K562 (cell line): ENCODE data around the gene SESN3. TPM values are rescaled to one million over a fixed set of nuclear protein-coding genes. Genes with fewer than 3 reads are reported as not detected.

Experiments
- ATAC-seq: fragments of 200-7000 bp; cut with Tn5 transposase; 3 replicates; pipeline ENCODE4 v1.9.1; 2020; ENCODE audit warnings: moderate library complexity
- BruUV-seq: library from RNA; stranded (reverse); fragments of 400-500 nt; replicated peaks from 2 replicates; lab custom pipeline; 2021; lab: Mats Ljungman, UMichigan
- CTCF ChIA-PET: fragments of 300-600 bp; formaldehyde crosslinking; extraction: SDS; loops from one replicate; lab custom pipeline; 2021; ENCODE audit warnings: low intra/inter-chr PET ratio; lab: Yijun Ruan, JAX
- POLR2A ChIA-PET: fragments of 300-600, 350-650 bp; sonication (Branson Sonifier 250); formaldehyde crosslinking; extraction: SDS; loops from one replicate; lab custom pipeline; 2021; ENCODE audit warnings: antibody characterized with exemption, inconsistent platforms; lab: Yijun Ruan, JAX
- DNase-seq, 4 experiments: peaks; one replicate each; pipeline versions ENCODE4 v3.0.0 to v3.0.0-alpha.2; 2011 to 2018; ENCODE audit warnings: low spot score in 3 of 4, mixed read lengths in 3 of 4; ENCODE audit errors: extremely low read depth in 1 of 4
- FAIRE-seq: peaks from 2 replicates; lab custom pipeline; 2011; peaks lifted over from hg19 to GRCh38; lab: Jason Lieb, UNC
- H2AFZ ChIP-seq: 2 replicates; pipeline ENCODE4 v1.6.0; 2011; ENCODE audit warnings: low read depth, low read length, control low read depth, inconsistent platforms
- H3K27ac ChIP-seq: fragments of 200-600 bp; 3 replicates; pipeline ENCODE4 v1.8.0; 2011; ENCODE audit warnings: low read depth, mild to moderate bottlenecking, control low read depth, inconsistent platforms, low read length, moderate library complexity, mixed read lengths; ENCODE audit errors: extremely low read depth
- H3K27me3 ChIP-seq, 2 experiments: fragments of 300-600 bp in 1 of 2; 2 replicates in 1 of 2; 3 replicates in 1 of 2; pipeline versions ENCODE4 v1.6.0 to v1.8.0; 2011; ENCODE audit warnings: inconsistent platforms in 2 of 2, low read length in 2 of 2, mild to moderate bottlenecking in 1 of 2, mixed read lengths in 1 of 2, moderate library complexity in 1 of 2; ENCODE audit not compliant: control insufficient read depth in 2 of 2, insufficient read depth in 2 of 2
- H3K36me3 ChIP-seq: fragments of 300-600 bp; 3 replicates; pipeline ENCODE4 v1.8.0; 2011; ENCODE audit warnings: mild to moderate bottlenecking, low read length, inconsistent platforms; ENCODE audit not compliant: control insufficient read depth, insufficient read depth
- H3K4me1 ChIP-seq, 2 experiments: fragments of 200-600 bp in 1 of 2; replicated peaks in 1 of 2; 2 replicates in 1 of 2; 3 replicates in 1 of 2; pipeline versions ENCODE4 v1.5.1 to v1.8.0; 2011; ENCODE audit warnings: inconsistent platforms in 2 of 2, low read length in 2 of 2, mild to moderate bottlenecking in 1 of 2, mixed read lengths in 1 of 2, moderate library complexity in 1 of 2; ENCODE audit not compliant: control insufficient read depth in 2 of 2, insufficient read depth in 2 of 2
- H3K4me2 ChIP-seq: 2 replicates; pipeline ENCODE4 v1.6.1; 2011; ENCODE audit warnings: low read length, control low read depth, inconsistent platforms, mixed read lengths; ENCODE audit not compliant: insufficient read depth
- H3K4me3 ChIP-seq: fragments of 200-600 bp; sonication (generic), shearing (Covaris generic); 2 replicates; pipeline ENCODE4 v1.5.1; 2016; ENCODE audit warnings: control low read depth, inconsistent platforms
- H3K79me2 ChIP-seq: fragments of 200-600 bp; 3 replicates; pipeline ENCODE4 v1.8.0; 2011; ENCODE audit warnings: low read length, inconsistent platforms; ENCODE audit not compliant: control insufficient read depth, insufficient read depth
- H3K9ac ChIP-seq, 2 experiments: 2 replicates each; pipeline versions ENCODE4 v1.6.0 to v1.6.1; 2011; ENCODE audit warnings: low read depth in 2 of 2, low read length in 2 of 2, control low read depth in 1 of 2, inconsistent platforms in 1 of 2, mild to moderate bottlenecking in 1 of 2, mixed read lengths in 1 of 2; ENCODE audit not compliant: insufficient read depth in 1 of 2
- H3K9me1 ChIP-seq: one replicate; pipeline ENCODE4 v1.6.0; 2011; ENCODE audit warnings: inconsistent platforms, mild to moderate bottlenecking, low read length, moderate library complexity; ENCODE audit not compliant: control insufficient read depth, insufficient read depth
- H3K9me3 ChIP-seq: replicated peaks from 2 replicates; pipeline ENCODE4 v1.5.1; 2011; ENCODE audit warnings: low read depth, low read length, inconsistent platforms; ENCODE audit not compliant: control insufficient read depth, insufficient read depth
- H4K20me1 ChIP-seq: replicated peaks from 2 replicates; pipeline ENCODE4 v1.6.1; 2011; ENCODE audit warnings: low read length, inconsistent platforms, mixed read lengths; ENCODE audit not compliant: control insufficient read depth, insufficient read depth
- CEBPB ChIP-seq: fragments of 450-650 bp; IDR thresholded peaks from 2 replicates; pipeline ENCODE4 v1.6.1; 2016; ENCODE audit warnings: missing genetic modification characterization, missing compliant biosample characterization
- CEBPG ChIP-seq, 3 experiments: fragments of 200-800 bp in 1 of 3; sonication (Bioruptor generic) in 1 of 3; sonication (generic) in 1 of 3; formaldehyde crosslinking in 1 of 3; IDR thresholded peaks in 2 of 3; conservative IDR thresholded peaks in 1 of 3; 2 replicates each; pipeline versions ENCODE4 v1.6.1 to v1.8.0; 2016 to 2022; ENCODE audit warnings: missing compliant biosample characterization in 2 of 3, missing genetic modification characterization in 2 of 3, mild to moderate bottlenecking in 1 of 3, missing genetic modification reagents in 1 of 3
- ELF2 ChIP-seq: fragments of 250-450 bp; sonication (Bioruptor Pico); IDR thresholded peaks from 2 replicates; pipeline ENCODE4 v1.5.0; 2021; ENCODE audit warnings: mild to moderate bottlenecking
- GTF3C2 ChIP-seq: IDR thresholded peaks from 3 replicates; pipeline ENCODE4 v1.6.1; 2011; ENCODE audit warnings: borderline replicate concordance, mild to moderate bottlenecking, moderate library complexity; ENCODE audit not compliant: insufficient read length; ENCODE audit errors: extremely low read depth
- PATZ1 ChIP-seq: fragments of 250-450 bp; sonication (Bioruptor Pico); IDR thresholded peaks from 2 replicates; pipeline ENCODE4 v1.5.0; 2020; ENCODE audit warnings: mild to moderate bottlenecking, borderline replicate concordance
- YY1 ChIP-seq, 3 experiments: IDR thresholded peaks; 2 replicates each; pipeline ENCODE4 v1.6.1; 2011; ENCODE audit warnings: low read length in 2 of 3, mild to moderate bottlenecking in 2 of 3, moderate library complexity in 2 of 3, borderline replicate concordance in 1 of 3, control low read depth in 1 of 3, low read depth in 1 of 3; ENCODE audit not compliant: insufficient read depth in 3 of 3, insufficient replicate concordance in 2 of 3, control insufficient read depth in 1 of 3, insufficient read length in 1 of 3; ENCODE audit errors: extremely low read depth in 1 of 3
- ZBTB7A ChIP-seq: IDR thresholded peaks from 2 replicates; pipeline ENCODE4 v1.6.1; 2011; ENCODE audit warnings: low read depth, mild to moderate bottlenecking, low read length, moderate library complexity, borderline replicate concordance; ENCODE audit not compliant: control insufficient read depth
- WGBS: fragments of 100-300 bp; shearing (Covaris generic); methylation state at CpG from one replicate; pipeline ENCODE4 v1.1.6; 2016; ENCODE audit warnings: low coverage, mixed read lengths; ENCODE audit not compliant: insufficient coverage; ENCODE audit errors: missing lambda C conversion rate; 5-methylcytosine and 5-hydroxymethylcytosine counted together
- in situ Hi-C: fragments of 300-500 bp; cut with MboI; formaldehyde crosslinking; loops from 4 replicates; pipeline ENCODE4 v1.15.0; 2018; ENCODE audit warnings: inconsistent platforms, mixed read lengths
- intact Hi-C: fragments of 100-400 bp; cut with micrococcal nuclease; formaldehyde crosslinking; loops from 2 replicates; pipeline ENCODE4 v1.14.2; 2022
- polyA plus RNA-seq, 8 experiments: library from polyadenylated mRNA; depleted of rRNA in 4 of 8; stranded (reverse) in 5 of 8; unstranded in 3 of 8; fragments of >200 nt; fragmentation: Nextera tagmentation in 2 of 8; fragmentation: Illumina TruSeq in 1 of 8; extraction: Ambion mirVana in 2 of 8; extraction: Trizol in 1 of 8; gene quantifications; 2 replicates each; pipeline versions ENCODE4 v1.2.1 to v1.2.3, GENCODE V29; 2011 to 2014; ENCODE audit warnings: inconsistent platforms in 1 of 8, missing spikeins in 1 of 8
- total RNA-seq, 7 experiments: library from RNA; depleted of rRNA in 6 of 7; stranded (reverse); fragments of >200 nt in 6 of 7; fragmentation: Illumina TruSeq in 2 of 7; extraction: Trizol in 2 of 7; gene quantifications; 2 replicates each; pipeline versions ENCODE4 v1.2.1 to v1.2.3, GENCODE V29; 2011 to 2021; ENCODE audit warnings: low replicate concordance in 1 of 7
- TF ChIP-seq, protein P1 (sequence below): sonication (generic); formaldehyde crosslinking; IDR thresholded peaks from 2 replicates; pipeline ENCODE4 v1.8.1; 2022; ENCODE audit warnings: missing genetic modification reagents

The SESN3 gene
- total and polyA plus RNA-seq, 9 of the 15 experiments (the other 6 are each of a cell fraction or from before 2014, with no cell fraction given), result 0.44 to 2.6 (median 1.5) TPM

DNA sequence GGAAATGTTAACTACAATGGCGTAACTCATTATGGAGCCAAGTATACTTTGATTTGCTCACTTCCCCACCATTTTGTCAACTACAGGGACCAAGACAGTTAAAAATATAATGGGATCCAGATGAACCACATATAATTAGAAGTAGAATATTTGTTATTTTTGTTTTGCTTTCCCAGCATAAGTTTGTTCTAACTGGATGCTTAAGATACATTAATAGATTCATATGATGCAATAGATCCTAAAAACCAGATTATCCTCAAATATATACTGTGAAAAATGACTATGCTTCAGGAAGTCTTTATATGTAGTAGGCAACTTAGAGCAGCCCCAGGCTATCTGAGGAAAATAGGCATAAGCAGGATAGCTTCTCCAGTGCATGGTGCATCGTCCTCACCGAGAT is 38.3 kb downstream of the SESN3 start:
- Histone ChIP-seq H3K36me3 (no peaks in the 10 kb centered on the region), H3K27ac (no peak overlapping the region), H3K9me1 (no peaks in the 10 kb centered on the region), H3K4me2 (no peak overlapping the region), H4K20me1 (no peaks in the 10 kb centered on the region), H3K9ac (no peak overlapping the region), H3K4me3 (no peak overlapping the region), H3K79me2 (no peaks in the 10 kb centered on the region), H3K9me3 (no peaks in the 10 kb centered on the region), H2AFZ (no peak overlapping the region), H3K27me3 (no peaks in the 10 kb centered on the region), H3K4me1 (no peaks in the 10 kb centered on the region)
- intact Hi-C loops (no loop called here), in situ Hi-C loops (no loop called here)
- WGBS, result 17% methylated on average over 3 of the region's 3 CpGs
- no peak for FAIRE-seq
- ChIA-PET POLR2A (interaction anchor here (0.8 to 1.3 kb wide), 2 partner anchors 9 to 159 kb away, joined by 3 to 4 read pairs; no protein-coding TSS in a partner anchor), CTCF (no interaction called here)
- no TSS peak for BruUV-seq
- ATAC-seq, result no peak
- no peak for TF ChIP-seq ZBTB7A
- no peak for TF ChIP-seq CEBPG (CRISPR knock-in tag; IDR thresholded peaks at IDR 0.05)
- TF ChIP-seq CEBPG (tag; conservative IDR thresholded peaks at IDR 0.05 in 1 of 2, IDR thresholded peaks at IDR 0.05 in 1 of 2), result peak; percentile 44 to 81; a peak in 3 of 4 replicates
- peak; percentile 29; the same call in 1 of the 2 replicates for TF ChIP-seq CEBPB (tag)
- TF ChIP-seq, protein P1, sequence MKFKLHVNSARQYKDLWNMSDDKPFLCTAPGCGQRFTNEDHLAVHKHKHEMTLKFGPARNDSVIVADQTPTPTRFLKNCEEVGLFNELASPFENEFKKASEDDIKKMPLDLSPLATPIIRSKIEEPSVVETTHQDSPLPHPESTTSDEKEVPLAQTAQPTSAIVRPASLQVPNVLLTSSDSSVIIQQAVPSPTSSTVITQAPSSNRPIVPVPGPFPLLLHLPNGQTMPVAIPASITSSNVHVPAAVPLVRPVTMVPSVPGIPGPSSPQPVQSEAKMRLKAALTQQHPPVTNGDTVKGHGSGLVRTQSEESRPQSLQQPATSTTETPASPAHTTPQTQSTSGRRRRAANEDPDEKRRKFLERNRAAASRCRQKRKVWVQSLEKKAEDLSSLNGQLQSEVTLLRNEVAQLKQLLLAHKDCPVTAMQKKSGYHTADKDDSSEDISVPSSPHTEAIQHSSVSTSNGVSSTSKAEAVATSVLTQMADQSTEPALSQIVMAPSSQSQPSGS, result no peak
- TF ChIP-seq GTF3C2, result no peak
- no peak for TF ChIP-seq PATZ1 (CRISPR knock-in tag)
- TF ChIP-seq YY1 (IDR thresholded peaks at IDR 0.05; ENCODE audit: borderline replicate concordance in 1 of 3, control insufficient read depth in 1 of 3, extremely low read depth in 1 of 3, insufficient read depth in 3 of 3, insufficient read length in 1 of 3, insufficient replicate concordance in 2 of 3, low read depth in 1 of 3, low read length in 2 of 3), result no peak
- TF ChIP-seq ELF2 (CRISPR knock-in tag), result no peak
- no peak for DNase-seq
